ENCODE results near the gene C10orf71. TPM values are rescaled to one million over a fixed set of nuclear protein-coding genes. Genes with fewer than 3 reads are reported as not detected.

Gene C10orf71, protein sequence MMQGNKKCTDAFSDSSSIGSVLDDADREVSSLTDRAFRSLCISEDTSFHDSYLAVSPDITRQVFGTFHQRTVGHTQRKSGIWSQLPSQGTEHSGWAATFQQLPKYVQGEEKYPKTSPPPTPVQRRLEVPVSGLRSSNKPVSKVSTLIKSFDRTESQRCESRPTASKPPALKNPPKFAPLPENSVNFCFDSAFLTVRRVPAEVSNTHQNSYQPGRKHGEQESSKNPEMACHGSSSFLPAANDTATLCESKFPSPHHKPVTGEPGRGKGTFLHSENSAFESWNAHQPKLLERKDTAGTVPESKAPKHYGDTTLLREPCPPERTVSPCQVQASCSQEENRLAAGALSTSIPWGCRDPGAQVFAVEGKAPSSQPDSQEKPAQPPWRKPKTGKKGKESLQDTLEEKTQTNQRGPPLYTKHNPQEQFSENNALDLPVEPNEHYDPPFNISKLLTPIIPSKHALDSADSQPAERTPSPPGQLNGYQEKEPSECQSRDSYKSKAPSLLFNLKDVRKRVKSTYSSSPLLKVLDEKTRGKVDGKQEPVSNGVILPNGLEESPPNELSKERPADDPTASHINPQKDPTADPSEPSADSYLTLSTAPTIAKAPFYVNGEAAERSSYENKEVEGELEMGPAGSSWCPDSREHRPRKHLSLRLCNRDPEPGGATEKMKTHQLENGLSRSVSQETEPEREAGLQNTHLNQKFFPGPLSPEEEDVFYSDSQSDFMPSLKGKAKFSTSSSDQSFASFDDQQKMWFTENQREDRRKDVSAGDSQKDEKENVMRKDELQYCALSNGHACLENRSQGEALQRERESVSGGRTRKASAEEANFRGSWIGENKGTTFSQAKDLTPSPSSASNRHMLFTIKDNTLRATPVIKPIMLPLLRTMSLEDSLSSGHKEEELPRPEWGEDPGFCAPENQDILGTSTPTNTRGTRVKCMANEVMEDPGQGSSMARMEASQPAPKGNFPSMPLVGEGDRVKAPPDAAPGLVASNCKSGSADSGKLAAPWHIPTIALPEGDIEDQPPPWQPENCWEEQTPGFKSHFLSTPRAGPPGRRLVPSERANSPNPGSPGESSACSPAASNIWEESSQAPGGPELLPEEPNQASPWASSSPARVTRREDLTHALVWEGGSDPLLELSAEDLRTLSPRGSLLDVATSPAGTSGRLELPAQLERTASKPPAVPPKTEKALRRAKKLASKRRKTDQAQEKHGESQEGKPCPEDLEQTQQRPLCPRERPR (N-terminal part only)
- total RNA-seq = not detected in 2 replicates

DNA sequence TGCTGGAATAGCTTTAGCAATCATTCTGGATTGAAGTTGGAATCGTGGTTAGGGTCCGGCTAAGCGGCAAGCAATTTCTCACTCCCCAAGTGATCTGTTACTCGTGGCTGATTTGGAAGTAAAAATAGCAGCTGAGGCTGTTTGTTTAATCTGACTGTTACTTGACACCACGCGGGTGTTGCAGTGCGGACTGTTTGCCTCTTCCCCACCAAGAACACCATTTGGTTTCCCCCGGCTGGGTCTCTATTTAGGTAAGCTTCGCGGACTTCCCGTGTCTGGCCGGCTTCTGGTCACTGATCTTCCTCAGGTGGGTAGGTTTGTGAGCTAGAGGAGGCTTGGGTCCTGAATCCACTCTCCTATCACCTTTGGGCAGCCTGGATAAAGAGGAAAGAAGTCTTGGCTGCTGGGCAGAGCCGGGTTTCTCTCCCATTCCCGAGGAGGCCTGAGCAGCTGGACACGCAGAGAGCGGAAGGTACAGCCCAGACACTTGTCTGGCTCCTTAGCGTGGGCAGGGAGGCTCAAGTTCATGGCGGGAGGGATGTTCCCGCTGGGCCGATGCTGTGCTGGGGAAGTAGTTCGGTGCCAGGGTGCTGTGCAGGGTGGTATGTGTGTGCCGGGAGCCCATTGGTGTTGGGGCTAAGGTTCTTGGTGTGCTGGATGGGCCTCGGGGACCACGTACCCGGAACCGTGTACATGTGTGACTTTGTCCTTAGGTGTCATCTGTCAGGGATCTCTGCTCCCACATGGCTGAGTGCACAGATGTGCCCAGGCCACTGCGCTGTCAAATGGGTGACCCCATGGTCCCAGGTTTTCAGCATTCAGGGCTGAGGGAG lies at the start of gene C10orf71:
Gene C10orf71 (plus strand): TSS at position 188 of the 833 bp plus-strand sequence. CDS start 23,376 bp downstream, outside the sequence.
- intact Hi-C loops (cut with micrococcal nuclease) = no loop called here

DNA sequence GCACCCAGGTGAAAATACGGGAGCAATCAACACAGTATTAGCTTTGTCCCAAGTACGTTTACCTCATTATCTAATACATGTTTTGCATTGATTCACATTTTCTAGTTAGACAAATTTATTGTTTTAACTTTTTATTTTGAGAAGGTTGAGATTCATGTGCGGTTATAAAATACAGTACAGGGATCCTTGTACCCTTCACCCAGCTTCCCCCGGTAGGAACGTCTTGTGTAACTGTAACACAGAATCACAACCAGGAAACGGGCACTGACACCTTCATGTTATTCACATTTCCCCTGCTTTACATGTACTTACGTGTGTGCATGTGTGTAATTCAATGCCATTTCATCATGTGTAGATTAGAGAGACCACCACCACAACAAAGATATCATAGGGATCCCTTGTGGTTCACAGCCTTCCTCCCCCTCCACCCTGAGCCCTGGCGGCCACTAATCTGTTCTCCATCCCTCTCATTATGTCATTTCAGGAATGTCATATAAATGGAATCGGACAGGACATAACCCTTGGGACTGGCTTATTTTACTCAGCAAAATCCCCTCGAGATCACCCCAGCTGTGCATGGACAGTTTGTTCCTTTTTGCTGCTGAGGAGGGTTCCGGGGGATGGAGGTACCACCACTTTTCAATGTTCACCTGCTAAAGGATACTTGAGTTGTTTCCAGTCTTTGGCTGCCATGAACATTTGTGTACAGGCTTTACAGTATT lies 46.5 kb upstream of the C10orf71 start:
- intact Hi-C loops (cut with micrococcal nuclease) = no loop called here

DNA sequence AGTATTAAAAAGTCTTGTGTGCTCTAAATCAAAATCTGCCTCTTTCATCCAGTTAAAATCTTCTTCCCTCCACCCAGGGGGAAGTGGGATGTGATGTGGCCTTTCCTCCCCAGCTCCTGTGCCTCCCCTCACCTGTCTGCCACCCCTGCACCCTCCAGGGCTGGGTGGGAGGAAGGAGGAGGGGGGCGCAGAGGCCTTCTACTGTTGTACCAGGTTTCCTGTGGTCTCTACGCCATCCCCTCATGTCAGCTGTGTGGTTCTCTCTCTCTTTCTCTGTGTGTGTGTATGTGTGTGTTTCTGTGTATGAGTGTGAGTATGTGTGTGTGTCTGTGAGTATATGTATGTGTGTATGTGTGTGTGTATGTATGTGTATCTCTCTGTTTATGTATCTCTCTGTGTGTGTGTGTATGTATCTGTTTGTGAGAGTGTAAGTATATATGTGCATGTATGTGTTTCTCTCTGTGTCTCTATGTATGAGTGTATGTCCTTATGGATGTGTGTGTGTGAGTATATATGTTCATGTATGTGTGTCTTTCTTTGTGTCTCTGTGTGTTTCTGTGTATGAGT lies 45.5 kb upstream of the C10orf71 start:
- intact Hi-C loops (cut with micrococcal nuclease) = no loop called here

DNA sequence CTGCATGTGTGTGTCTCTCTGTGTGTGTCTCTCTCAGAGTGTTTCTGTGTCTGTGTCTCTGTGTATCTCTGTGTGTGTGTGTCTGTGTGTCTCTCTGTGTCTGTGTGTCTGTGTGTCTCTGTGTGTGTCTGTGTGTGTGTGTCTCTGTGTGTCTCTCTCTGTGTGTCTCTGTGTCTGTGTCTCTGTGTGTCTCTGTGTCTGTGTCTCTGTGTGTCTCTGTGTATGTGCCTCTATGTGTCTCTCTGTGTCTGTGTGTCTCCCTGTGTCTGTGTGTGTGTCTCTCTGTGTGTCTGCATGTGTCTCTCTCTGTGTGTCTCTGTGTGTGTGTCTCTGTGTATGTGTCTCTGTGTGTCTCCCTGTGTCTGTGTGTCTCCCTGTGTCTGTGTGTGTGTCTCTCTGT lies 44.8 kb upstream of the C10orf71 start:
- intact Hi-C loops (cut with micrococcal nuclease) = no loop called here

DNA sequence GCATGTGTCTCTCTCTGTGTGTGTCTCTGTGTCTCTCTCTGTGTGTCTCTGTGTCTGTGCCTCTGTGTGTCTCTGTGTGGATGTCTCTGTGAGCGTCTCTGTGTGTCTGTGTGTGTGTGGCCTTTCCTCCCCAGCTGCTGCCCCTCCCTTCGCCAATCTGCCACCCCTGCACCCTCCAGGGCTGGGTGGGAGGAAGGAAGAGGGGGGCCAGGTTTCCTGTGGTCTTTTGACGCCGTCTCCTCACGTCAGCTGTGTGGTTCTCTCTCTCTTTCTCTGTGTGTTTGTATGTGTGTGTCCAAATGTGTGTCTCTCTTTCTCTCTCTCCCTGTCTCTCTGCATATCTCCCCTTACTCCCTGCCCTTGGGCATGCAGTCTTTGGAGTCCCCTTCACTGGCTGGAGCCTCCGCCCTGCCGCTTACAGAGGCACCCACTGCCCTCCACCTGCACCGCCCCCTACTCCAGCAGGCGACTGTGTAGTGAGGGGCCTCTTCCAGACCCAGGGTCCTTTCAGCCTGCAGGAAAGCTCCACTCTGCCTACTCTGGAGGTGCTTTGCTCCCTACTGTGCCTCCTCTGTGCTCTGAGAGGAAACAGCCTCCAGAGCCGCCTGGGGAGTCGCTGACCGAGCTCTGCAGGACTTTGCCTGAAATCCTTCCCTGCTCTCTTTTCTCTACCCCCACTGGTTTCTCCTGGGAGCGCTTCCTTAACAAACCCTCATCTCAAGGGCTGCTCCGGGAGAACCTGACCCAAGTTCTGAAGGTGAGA lies 44.2 kb upstream of the C10orf71 start:
- intact Hi-C loops (cut with micrococcal nuclease) = no loop called here

DNA sequence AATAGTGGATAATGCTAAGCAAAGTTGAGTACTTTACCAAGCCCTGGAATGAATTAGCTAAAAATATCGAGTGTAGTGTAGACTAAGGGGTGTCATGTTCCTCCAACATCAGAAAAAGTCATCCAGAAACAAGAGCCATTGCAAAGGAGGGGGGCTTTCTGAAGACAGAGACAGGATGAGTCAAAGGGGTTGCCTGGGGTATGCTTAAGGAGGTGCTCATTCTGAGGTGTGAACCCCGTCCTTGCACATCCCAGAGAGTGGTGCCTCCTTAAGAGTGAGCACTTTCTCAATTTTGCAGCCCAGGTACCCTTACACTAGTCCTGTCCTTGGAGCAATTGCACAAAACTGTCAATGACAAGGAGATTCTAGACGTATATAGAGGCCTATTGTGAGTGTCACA lies 43.1 kb upstream of the C10orf71 start:
- intact Hi-C loops (cut with micrococcal nuclease) = no loop called here

DNA sequence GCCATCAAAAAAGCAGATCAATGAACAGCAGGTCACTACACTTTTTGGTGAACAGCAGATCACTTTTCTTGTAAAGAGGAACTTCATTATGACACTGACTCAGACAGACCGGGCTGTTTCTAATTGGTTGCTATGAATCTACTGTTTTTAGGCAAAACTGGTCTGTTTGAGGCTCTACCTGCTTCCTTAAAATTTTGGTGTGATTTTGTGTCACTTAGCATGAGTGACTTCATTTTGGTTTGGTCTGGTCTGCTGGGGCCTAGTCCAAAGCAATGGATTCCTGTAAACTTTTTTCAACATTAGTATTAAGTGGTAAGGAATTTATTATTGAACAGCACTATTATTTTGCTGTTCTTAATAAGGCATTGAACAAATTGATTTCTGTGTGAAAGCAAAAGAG lies 41.8 kb upstream of the C10orf71 start:
- intact Hi-C loops (cut with micrococcal nuclease) = no loop called here

DNA sequence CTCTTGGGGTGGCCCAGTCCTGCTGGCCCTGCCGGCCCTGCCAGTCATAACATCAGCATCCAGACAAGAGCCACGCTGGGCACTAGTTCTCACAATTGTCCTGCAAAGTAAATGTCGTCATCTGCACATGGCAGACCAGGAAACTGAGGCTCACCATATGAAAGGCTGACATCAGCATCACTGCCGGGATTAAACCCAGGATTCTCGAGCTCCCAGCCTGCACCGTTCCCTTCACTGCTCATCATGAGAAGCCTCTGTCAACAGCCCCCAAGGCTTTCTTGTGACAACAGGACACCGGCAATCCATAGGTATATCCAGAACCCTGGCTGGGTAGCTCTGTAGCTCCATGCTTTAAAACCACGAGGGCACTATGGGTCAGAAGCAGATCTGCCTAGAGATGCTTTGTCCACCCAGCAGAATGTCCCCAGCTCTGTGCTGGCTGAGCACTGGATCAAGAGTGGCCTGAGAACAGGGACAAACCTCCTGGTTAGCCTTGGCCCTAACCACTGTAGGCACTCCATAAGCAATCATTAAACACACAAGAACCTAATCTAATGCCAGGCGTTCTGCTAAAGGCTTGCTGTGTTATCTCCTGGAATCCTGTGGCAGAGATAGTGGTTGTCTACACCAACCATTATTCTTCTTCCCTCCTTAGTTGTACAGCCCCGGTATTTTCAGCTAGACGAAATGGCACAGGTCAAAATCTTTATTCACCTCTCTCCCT lies 41.2 kb upstream of the C10orf71 start:
- intact Hi-C loops (cut with micrococcal nuclease) = no loop called here

DNA sequence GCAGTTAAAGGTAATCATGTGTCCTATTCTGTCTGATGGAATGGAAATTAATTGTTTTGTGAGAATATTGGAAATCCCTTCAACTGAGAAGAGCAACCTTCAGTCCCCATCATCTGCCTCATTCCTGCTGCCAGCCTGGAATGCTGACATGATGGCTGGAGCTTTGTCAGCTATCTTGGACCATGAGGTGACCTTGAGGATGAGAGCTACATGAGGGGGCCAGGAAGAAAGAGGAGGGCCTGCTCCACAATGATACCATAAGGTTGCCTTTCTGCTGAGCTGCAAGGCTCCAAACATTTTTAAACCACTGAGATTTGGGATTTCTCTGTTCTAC lies 40.7 kb upstream of the C10orf71 start:
- intact Hi-C loops (cut with micrococcal nuclease) = no loop called here

DNA sequence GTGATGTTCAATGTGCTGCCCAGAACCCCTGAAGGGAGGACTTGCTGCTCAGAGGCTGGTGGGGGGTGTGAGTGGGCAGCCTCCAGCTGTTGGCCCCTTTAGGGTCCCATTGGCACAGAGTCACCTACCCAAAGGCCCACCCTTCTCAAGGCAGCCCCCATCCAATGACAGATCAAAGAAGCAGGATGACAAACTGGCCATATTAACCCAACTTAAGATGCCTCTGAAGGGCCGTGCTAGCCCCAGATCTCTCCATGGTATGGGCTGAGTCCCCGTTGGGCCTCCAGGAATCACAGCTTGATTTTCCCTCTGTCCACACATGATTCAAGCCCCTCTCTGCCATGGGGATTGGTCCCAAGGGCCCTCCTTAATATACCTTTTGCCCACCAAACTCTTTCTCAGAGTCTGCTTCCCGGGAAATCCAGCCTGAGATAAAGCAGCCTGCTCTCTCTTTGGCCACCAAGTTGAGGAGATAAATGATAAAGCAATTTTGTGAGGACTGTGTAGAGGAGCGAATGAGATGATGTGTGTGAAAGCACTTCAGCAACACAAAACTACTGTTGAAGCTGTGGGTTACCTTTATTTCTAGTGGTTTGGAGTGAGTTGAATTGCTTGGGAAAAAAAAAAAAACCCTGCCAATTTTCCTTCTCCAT lies 38.2 kb upstream of the C10orf71 start:
- intact Hi-C loops (cut with micrococcal nuclease) = no loop called here

DNA sequence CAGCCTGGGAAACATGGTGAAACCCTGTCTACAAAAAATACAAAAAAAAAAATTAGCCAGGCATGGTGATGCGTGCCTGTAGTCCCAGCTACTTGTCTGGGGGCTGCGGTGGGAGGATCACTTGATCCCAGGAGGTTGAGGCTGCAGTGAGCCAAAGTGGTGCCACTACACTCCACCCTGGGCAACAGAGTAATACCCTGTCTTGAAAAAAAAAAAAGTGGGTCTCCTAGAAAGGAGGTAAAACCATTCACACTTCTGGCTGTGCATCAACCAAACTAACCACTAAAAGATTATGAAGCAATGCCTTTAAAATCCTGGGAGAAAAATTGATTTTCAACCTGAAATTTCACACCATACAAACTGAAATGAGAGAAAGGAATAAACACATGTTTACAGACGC lies 35.4 kb upstream of the C10orf71 start:
- intact Hi-C loops (cut with micrococcal nuclease) = no loop called here

DNA sequence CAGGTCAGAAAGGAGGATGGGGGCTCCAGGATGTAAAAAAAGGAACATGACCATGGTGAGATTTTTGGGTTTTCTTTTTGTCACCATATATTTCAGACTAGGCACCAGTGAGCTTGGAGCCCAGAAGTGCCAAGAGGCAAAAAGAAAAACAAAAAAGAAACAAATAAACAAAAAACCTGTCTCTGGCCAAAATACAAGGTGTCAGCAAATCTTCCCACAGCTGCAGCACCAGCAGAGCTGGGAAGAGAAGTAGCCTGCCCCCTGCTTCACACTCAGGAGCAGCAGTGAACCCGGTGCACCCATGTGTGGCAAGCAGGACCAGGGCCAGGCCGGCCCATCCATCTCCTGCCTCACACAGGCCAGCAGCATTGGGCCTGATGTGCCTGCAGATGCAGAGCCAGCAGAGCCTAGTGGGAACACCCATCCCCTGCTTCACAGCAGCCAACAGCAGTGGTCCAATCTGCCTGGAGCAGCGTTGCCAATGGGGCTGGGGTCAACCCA lies 34.7 kb upstream of the C10orf71 start:
- intact Hi-C loops (cut with micrococcal nuclease) = no loop called here

DNA sequence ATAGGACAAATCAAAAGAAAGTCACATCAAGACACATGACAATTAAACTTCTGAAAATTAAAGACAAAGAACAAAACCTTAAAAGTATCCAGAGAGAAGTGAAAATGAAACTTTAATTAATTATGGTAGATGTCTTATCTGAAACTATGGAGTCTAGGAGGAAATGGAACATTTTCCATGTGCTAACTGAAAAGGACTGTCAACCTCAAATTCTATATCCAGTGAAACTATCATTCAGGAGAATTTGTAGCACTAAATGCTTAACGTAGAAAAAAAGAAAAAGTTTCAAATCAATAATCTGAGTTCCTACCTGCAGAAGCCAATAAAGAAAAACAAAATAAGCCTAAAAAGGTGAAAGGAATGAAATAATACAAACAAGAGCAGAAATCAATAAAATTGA lies 33.1 kb upstream of the C10orf71 start:
- intact Hi-C loops (cut with micrococcal nuclease) = no loop called here

DNA sequence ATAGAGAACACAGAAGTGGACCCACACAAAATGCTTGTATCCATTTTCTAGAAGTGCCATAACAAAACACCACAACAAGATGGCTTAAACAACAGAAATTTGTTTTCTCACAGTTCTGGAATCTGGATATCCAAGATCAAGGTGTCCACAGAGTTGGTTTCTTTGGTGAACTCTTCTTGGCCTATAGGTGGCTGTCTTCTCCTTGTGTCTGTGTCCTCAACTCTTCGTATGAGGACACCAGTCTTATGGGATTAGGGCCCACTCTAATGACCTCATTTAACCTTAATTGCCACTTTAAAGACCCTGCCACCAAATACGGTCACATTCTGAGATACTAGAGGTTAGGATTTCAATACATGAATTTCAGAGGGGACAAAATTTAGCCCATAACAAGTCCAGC lies 30.8 kb upstream of the C10orf71 start:
- intact Hi-C loops (cut with micrococcal nuclease) = no loop called here

DNA sequence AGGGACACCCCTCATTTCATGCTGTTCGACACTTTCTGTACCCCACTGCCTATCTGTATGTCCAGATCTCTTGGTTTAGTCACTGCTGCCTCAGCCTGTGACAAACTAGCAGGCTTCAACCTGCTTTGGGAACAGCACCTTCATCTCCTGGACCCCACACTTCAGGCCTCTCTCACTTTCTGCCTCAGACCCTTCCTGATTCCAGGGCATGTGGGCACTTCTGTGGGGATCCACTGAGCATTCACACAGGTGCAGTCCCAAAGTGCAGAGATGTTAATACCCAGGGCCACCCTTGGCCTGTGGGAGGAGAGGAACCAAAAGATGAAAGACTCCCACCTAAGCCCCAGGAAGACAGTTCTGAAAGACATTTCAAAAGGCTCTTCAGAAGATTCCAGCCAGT lies 29.4 kb upstream of the C10orf71 start:
- intact Hi-C loops (cut with micrococcal nuclease) = no loop called here

DNA sequence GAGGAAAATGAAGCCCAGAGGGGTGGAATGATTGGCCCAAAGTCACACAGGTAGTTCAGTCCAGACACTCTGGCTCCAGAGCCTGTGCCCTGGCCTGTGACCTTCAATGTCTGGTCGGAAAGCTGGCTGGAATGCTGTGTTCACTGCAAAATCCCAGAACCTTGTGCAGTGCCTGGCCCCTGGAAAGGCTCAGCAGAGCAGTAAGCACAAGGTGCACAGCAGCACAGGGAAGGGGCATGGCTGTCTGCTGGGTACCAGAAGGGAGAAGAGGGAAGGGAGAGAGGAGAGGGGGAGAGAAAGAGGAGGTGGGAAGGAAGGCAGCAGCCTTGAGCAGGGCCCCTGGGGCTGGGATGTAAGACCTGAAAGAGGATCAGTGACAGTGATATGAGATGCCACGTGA lies 28.4 kb upstream of the C10orf71 start:
- intact Hi-C loops (cut with micrococcal nuclease) = no loop called here

DNA sequence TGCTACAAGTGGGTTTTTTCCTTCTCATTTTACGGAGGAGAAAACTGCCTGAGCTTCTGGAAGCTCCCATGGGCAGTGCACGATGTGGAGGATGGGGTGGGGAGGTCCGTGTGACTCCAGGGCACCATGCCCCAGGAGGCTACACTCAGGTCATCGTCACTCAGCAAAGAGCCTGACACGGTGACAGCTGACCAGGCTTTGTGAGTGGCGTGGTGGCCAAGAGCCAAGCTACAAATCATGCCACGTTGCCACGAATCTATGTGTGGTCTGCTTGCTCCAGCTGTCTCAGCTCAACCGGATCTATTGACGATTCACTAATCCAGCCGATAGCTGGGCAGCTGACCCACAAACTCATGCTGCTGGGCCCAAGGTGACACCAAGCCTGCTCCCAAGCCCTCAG lies 27.6 kb upstream of the C10orf71 start:
- intact Hi-C loops (cut with micrococcal nuclease) = no loop called here

All from T-helper 2 cell treated with Interferon-gamma antibody and Interleukin-4, amounts not matched to agents 100 ng/mL and 5 ng/mL, for 36 hours (primary cell).